CD14-positive monocyte (primary cell): ENCODE results near the gene SPTBN1. TPM values are rescaled to one million over a fixed set of nuclear protein-coding genes. Genes with fewer than 3 reads are reported as not detected.

Experiments used
- DNase-seq, 3 donors: peaks; one replicate each; pipeline ENCODE4 v3.0.0-alpha.2; 2011 to 2022
- H2AFZ ChIP-seq: 2 replicates; pipeline ENCODE4 v1.6.0; 2012; ENCODE audit warnings: mild to moderate bottlenecking, low read depth, low read length, inconsistent platforms; ENCODE audit not compliant: insufficient read depth, poor library complexity, severe bottlenecking
- H3K27ac ChIP-seq, 2 donors: 1 replicate in 1 of 2; 2 replicates in 1 of 2; pipeline ENCODE4 v1.5.1; 2012 to 2013; ENCODE audit warnings: low read length in 2 of 2, control low read depth in 1 of 2, inconsistent platforms in 1 of 2, low read depth in 1 of 2, mild to moderate bottlenecking in 1 of 2
- H3K27me3 ChIP-seq, 2 donors: one replicate each; pipeline versions ENCODE4 v1.6.0 to v1.6.1; 2011 to 2013; ENCODE audit warnings: low read length in 2 of 2; ENCODE audit not compliant: control insufficient read depth in 2 of 2, insufficient read depth in 2 of 2
- H3K36me3 ChIP-seq, 2 donors: replicated peaks in 1 of 2; 1 replicate in 1 of 2; 2 replicates in 1 of 2; pipeline versions ENCODE4 v1.5.1 to v1.6.1; 2012 to 2013; ENCODE audit warnings: low read length in 2 of 2, control low read depth in 1 of 2, inconsistent platforms in 1 of 2, mild to moderate bottlenecking in 1 of 2; ENCODE audit not compliant: insufficient read depth in 2 of 2, control insufficient read depth in 1 of 2
- H3K4me1 ChIP-seq, 2 donors: 1 replicate in 1 of 2; 2 replicates in 1 of 2; pipeline versions ENCODE4 v1.5.1 to v1.6.1; 2012 to 2013; ENCODE audit warnings: low read length in 2 of 2, control low read depth in 1 of 2, inconsistent platforms in 1 of 2, mild to moderate bottlenecking in 1 of 2, moderate library complexity in 1 of 2; ENCODE audit not compliant: insufficient read depth in 2 of 2, control insufficient read depth in 1 of 2
- H3K4me2 ChIP-seq: replicated peaks from 2 replicates; pipeline ENCODE3; 2012; ENCODE audit warnings: low read length, moderate library complexity, mild to moderate bottlenecking; ENCODE audit not compliant: poor library complexity, severe bottlenecking; ENCODE audit errors: extremely low read depth
- H3K4me3 ChIP-seq, 3 experiments: fragments of 200-600 bp in 1 of 3; sonication (generic) in 1 of 3; replicated peaks in 1 of 3; 1 replicate in 2 of 3; 2 replicates in 1 of 3; pipeline ENCODE4 v1.5.1; 2011 to 2013; ENCODE audit warnings: low read length in 3 of 3, mild to moderate bottlenecking in 3 of 3, control low read depth in 2 of 3, low read depth in 2 of 3, inconsistent platforms in 1 of 3, moderate library complexity in 1 of 3
- H3K79me2 ChIP-seq: 2 replicates; pipeline ENCODE4 v1.6.0; 2012; ENCODE audit warnings: mild to moderate bottlenecking, control low read depth, inconsistent platforms, low read length, moderate library complexity; ENCODE audit not compliant: insufficient read depth
- H3K9ac ChIP-seq: 2 replicates; pipeline ENCODE4 v1.6.0; 2017; ENCODE audit warnings: low read length, mild to moderate bottlenecking; ENCODE audit not compliant: insufficient read depth, poor library complexity, severe bottlenecking
- H3K9me3 ChIP-seq, 2 donors: replicated peaks in 1 of 2; 1 replicate in 1 of 2; 2 replicates in 1 of 2; pipeline versions ENCODE4 v1.5.1 to v1.6.1; 2012 to 2013; ENCODE audit warnings: low read length in 2 of 2, control low read depth in 1 of 2; ENCODE audit not compliant: control insufficient read depth in 1 of 2, insufficient read depth in 1 of 2
- H4K20me1 ChIP-seq: 2 replicates; pipeline ENCODE4 v1.6.0; 2012; ENCODE audit warnings: mild to moderate bottlenecking, low read length, control low read depth, moderate library complexity; ENCODE audit not compliant: insufficient read depth
- H3K27ac Mint-ChIP-seq, 7 donors: one replicate each; pipeline ENCODE4 v1.8.0; 2020; ENCODE audit warnings: mild to moderate bottlenecking in 7 of 7, mixed read lengths in 7 of 7, moderate library complexity in 6 of 7, inconsistent platforms in 2 of 7
- H3K27me3 Mint-ChIP-seq, 3 donors: one replicate each; pipeline ENCODE4 v1.8.0; 2021 to 2022; ENCODE audit warnings: low read depth in 3 of 3, mild to moderate bottlenecking in 3 of 3, mixed read lengths in 3 of 3, moderate library complexity in 3 of 3, inconsistent platforms in 1 of 3
- H3K36me3 Mint-ChIP-seq, 2 donors: one replicate each; pipeline ENCODE4 v1.8.0; 2020; ENCODE audit warnings: mixed read lengths in 2 of 2, inconsistent platforms in 1 of 2, mild to moderate bottlenecking in 1 of 2
- H3K4me1 Mint-ChIP-seq: one replicate; pipeline ENCODE4 v1.8.0; 2020; ENCODE audit warnings: mild to moderate bottlenecking, mixed read lengths
- H3K4me3 Mint-ChIP-seq, 2 donors: one replicate each; pipeline ENCODE4 v1.8.0; 2020; ENCODE audit warnings: mild to moderate bottlenecking in 2 of 2, mixed read lengths in 2 of 2, moderate library complexity in 1 of 2
- H3K9me3 Mint-ChIP-seq, 7 donors: one replicate each; pipeline ENCODE4 v1.8.0; 2020 to 2022; ENCODE audit warnings: mixed read lengths in 7 of 7, mild to moderate bottlenecking in 6 of 7, moderate library complexity in 6 of 7, inconsistent platforms in 2 of 7
- WGBS: methylation state at CpG from one replicate; pipeline ENCODE4 v1.1.5; 2013; ENCODE audit warnings: missing lambda C conversion rate; ENCODE audit not compliant: insufficient coverage; 5-methylcytosine and 5-hydroxymethylcytosine counted together
- intact Hi-C, 2 donors: fragments of 100-400 bp; cut with micrococcal nuclease; formaldehyde crosslinking; loops; one replicate each; pipeline versions ENCODE4 v1.15.0 to v1.15.1; 2023
- polyA plus RNA-seq, 3 donors: library from polyadenylated mRNA; depleted of rRNA in 1 of 3; unstranded in 2 of 3; stranded (reverse) in 1 of 3; fragments of 300-500 nt in 2 of 3; fragments of >200 nt in 1 of 3; fragmentation: Illumina TruSeq in 2 of 3; gene quantifications; 1 replicate in 2 of 3; 2 replicates in 1 of 3; pipeline ENCODE4 v1.2.3, GENCODE V29; 2012 to 2021
- TF ChIP-seq, protein P1 (sequence below): fragments of 200-600 bp; IDR thresholded peaks from one replicate; pipeline ENCODE4 v1.8.0; 2022; ENCODE audit warnings: antibody characterized with exemption, mild to moderate bottlenecking

SPTBN1 gene
- polyA plus RNA-seq, 3 donors, result 0.79 to 2.8 (median 1.7) TPM

DNA sequence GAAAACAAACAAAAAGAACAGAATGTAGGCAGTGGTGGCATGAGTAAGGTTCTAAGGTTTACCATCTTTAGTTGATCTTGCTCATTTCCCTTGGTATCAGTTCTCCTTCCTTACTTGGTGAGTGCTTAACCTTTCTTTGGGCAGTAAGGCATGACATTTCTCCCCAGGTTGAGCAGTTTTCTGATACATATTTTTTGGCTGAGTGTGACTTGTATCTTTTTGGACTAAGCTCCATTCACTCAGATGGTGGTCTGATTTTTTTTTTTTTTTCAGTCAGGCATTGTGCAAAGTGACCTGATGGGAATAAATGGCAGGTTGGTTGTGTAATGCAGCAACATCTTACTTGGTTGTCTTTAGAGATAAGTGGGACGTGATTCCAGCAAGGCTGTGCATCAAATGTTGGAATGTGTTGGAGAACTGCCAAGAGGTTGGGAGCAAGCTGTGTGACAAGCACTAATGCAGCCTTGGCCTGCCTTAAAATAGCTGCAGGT is 15.1 kb downstream of the SPTBN1 start:
- no peak overlapping the region for H2AFZ ChIP-seq
- TF ChIP-seq, protein P1, sequence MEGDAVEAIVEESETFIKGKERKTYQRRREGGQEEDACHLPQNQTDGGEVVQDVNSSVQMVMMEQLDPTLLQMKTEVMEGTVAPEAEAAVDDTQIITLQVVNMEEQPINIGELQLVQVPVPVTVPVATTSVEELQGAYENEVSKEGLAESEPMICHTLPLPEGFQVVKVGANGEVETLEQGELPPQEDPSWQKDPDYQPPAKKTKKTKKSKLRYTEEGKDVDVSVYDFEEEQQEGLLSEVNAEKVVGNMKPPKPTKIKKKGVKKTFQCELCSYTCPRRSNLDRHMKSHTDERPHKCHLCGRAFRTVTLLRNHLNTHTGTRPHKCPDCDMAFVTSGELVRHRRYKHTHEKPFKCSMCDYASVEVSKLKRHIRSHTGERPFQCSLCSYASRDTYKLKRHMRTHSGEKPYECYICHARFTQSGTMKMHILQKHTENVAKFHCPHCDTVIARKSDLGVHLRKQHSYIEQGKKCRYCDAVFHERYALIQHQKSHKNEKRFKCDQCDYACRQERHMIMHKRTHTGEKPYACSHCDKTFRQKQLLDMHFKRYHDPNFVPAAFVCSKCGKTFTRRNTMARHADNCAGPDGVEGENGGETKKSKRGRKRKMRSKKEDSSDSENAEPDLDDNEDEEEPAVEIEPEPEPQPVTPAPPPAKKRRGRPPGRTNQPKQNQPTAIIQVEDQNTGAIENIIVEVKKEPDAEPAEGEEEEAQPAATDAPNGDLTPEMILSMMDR, result no peak
- DNase-seq, result no peak
- no peak overlapping the region for H3K4me2 ChIP-seq
- H3K27me3 ChIP-seq, result no peaks in the 10 kb centered on the region
- no peaks in the 10 kb centered on the region for H3K9me3 ChIP-seq
- WGBS, result 100% methylated on average over 1 of the region's 1 CpG
- no peak overlapping the region for H3K27ac Mint-ChIP-seq
- H3K27ac ChIP-seq, result no peak overlapping the region
- no peak overlapping the region for H3K4me3 ChIP-seq
- no peak overlapping the region for H3K4me3 Mint-ChIP-seq
- no peaks in the 10 kb centered on the region for H3K36me3 ChIP-seq
- intact Hi-C loops, result no loop called here
- H3K9ac ChIP-seq, result no peak overlapping the region
- no peaks in the 10 kb centered on the region for H3K79me2 ChIP-seq
- no peaks in the 10 kb centered on the region for H3K36me3 Mint-ChIP-seq
- H3K4me1 Mint-ChIP-seq, result no peaks in the 10 kb centered on the region
- no peaks in the 10 kb centered on the region for H4K20me1 ChIP-seq
- no peaks in the 10 kb centered on the region for H3K4me1 ChIP-seq
- H3K9me3 Mint-ChIP-seq, result no peaks in the 10 kb centered on the region
- H3K27me3 Mint-ChIP-seq, result peaks cover 2 to 3% (median 2%) of the 10 kb centered on the region in 3 donors

DNA sequence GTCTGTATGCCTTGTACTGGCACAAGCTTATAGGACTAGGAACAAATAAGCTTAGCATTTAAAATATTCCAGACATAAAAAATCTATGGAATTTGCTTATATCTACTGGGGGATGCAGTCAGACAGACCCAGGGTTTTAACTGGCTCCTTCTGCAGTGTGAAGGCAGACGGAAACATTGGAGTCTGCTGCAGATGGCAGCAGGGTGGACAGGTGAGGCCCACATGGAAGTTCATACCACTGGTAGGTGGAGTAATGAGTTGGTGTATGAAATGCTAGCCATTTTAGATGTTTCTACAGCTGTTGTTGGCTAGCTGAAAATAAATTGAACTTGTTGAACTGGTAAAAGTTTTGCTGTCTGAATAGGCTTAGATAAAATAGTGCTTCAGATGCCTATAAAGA is 17.7 kb downstream of the SPTBN1 start:
- H3K9ac ChIP-seq, result no peak overlapping the region
- intact Hi-C loops, result no loop called here
- peaks cover 2% of the 10 kb centered on the region in 3 donors for H3K27me3 Mint-ChIP-seq
- TF ChIP-seq, protein P1, result no peak
- no peaks in the 10 kb centered on the region for H4K20me1 ChIP-seq
- H3K4me3 Mint-ChIP-seq, result no peak overlapping the region
- no peak overlapping the region for H2AFZ ChIP-seq
- 100% methylated on average over 1 of the region's 1 CpG for WGBS
- no peaks in the 10 kb centered on the region for H3K79me2 ChIP-seq
- no peak overlapping the region for H3K4me2 ChIP-seq
- DNase-seq, result no peak
- no peaks in the 10 kb centered on the region for H3K36me3 Mint-ChIP-seq
- no peak overlapping the region for H3K27ac ChIP-seq
- H3K4me1 ChIP-seq, result no peaks in the 10 kb centered on the region
- no peaks in the 10 kb centered on the region for H3K36me3 ChIP-seq
- H3K4me3 ChIP-seq, result no peak overlapping the region
- peaks cover 0 to 6% of the 10 kb centered on the region in 2 donors for H3K9me3 ChIP-seq
- H3K27ac Mint-ChIP-seq, result no peak overlapping the region
- H3K27me3 ChIP-seq, result no peaks in the 10 kb centered on the region
- no peaks in the 10 kb centered on the region for H3K4me1 Mint-ChIP-seq
- peaks cover 0 to 11% (median 2%) of the 10 kb centered on the region in 7 donors for H3K9me3 Mint-ChIP-seq
